HG02970 (cell line): Measurements from ENCODE around the gene TTN.

ENCODE experiments used
- ATAC-seq: cut with Tn5 transposase; IDR thresholded peaks from one replicate; pipeline ENCODE4 v1.9.1; 2021; ENCODE audit warnings: mild to moderate bottlenecking, moderate library complexity, moderate number of reproducible peaks; ENCODE audit not compliant: unreplicated experiment, low FRiP score

TTN gene

DNA sequence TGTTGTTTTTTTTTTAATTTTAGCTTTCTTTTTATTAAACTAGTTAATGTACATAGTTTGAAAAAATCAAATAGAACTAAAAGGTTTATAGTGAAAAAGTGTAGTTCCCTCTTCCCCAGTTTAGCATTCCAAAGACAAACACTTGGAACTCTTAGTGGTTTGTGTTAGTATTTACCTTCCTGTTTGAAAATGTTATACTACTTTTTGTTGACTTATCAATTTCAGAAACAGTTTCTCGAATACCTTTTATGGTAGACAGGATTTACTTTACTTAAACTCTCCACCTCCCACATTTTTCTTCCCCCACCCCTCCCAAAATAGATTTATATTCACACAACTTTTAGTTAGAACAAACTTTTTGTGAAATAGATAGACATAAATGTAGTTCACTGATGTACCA is 300.3 kb downstream of the TTN start:
- ATAC-seq = no peak

GRCh38 chr2:178506524-178506923 is 300.7 kb downstream of the TTN start:
- no peak for ATAC-seq

DNA sequence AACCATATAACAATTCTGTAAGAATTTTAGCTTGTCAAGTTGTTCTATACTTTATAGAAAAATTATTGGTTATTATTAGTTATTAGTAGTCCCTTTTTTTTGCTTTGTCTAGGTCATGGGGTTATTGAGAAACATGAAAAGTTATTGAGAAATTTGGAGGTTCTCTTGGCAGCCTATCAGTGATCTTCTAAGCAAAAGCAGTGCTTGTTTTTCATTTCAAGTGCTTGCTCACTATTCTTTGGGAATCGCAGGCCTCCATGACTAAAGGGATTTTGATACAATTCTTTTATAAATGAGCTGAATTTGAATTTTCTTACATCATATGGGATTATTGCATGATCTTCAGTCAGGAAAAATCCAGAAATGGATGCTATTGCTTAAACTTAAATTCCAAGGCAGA is 301.1 kb downstream of the TTN start:
- no peak for ATAC-seq

DNA sequence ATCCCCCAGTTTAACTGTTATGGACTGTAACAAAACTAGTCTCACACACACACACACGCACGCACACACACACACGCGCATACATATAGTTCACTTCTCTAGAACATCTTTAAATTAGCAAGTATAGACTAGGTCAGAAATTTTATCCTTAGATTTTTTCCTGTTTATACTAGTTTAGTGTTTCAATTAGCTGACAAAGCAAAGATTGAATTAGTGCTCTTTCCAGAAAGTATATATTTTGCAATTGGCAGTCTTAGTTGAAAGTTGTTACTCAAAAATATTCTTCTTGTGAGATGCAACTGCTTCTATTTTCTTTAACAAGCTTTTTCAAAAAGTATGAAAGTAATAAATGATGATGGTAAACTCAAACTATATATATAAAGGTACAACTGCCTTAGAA is 304.5 kb downstream of the TTN start:
- no peak for ATAC-seq

GRCh38 chr2:178499640-178500039 is 307.6 kb downstream of the TTN start:
- ATAC-seq = no peak

- no peak for ATAC-seq
Measured at GRCh38 chr2:178498137-178498536, 309.1 kb downstream of the TTN start.

- no peak for ATAC-seq
Measured at GRCh38 chr2:178496049-178496448, 311.2 kb downstream of the TTN start.

DNA sequence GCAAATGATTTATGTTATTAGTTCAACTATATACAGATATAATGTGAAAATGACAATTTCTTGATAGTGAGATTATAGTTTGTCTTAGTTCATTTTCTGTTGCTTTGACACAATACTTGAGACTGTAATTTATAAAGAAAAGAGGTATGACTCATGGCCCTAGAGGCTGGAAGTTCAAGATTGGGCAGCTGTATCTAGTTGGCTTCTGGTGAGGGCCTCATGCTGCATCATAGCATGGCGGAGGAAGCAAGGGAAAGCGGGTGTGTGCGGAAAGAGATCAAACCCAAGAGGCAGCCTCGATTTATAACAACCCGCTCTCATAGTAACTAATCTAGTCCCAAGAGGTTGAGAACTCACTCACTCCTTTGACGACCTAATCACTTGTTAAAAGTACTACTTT is 315.6 kb downstream of the TTN start:
- ATAC-seq = no peak

DNA sequence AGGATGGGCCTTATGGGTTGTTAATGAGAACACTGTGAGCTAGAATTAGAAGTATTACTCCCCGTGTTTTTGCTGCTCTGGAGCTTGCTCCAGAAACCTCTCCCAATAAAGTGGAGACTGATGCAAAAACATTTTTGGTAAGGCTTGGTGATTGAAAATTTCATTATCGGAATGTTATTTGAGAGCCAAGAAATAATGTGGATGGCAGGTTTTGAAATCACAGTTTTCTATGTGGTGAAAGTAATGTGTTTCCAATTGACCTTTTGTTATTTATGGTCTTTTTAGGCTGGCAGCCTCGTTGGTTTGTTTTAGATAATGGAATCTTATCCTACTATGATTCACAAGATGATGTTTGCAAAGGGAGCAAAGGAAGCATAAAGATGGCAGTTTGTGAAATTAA is 321.9 kb downstream of the TTN start:
- no peak for ATAC-seq

- no peak for ATAC-seq
Measured at GRCh38 chr2:178484245-178485041, 322.8 kb downstream of the TTN start.

- no peak for ATAC-seq
Measured at GRCh38 chr2:178482437-178482836, 324.8 kb downstream of the TTN start.

DNA sequence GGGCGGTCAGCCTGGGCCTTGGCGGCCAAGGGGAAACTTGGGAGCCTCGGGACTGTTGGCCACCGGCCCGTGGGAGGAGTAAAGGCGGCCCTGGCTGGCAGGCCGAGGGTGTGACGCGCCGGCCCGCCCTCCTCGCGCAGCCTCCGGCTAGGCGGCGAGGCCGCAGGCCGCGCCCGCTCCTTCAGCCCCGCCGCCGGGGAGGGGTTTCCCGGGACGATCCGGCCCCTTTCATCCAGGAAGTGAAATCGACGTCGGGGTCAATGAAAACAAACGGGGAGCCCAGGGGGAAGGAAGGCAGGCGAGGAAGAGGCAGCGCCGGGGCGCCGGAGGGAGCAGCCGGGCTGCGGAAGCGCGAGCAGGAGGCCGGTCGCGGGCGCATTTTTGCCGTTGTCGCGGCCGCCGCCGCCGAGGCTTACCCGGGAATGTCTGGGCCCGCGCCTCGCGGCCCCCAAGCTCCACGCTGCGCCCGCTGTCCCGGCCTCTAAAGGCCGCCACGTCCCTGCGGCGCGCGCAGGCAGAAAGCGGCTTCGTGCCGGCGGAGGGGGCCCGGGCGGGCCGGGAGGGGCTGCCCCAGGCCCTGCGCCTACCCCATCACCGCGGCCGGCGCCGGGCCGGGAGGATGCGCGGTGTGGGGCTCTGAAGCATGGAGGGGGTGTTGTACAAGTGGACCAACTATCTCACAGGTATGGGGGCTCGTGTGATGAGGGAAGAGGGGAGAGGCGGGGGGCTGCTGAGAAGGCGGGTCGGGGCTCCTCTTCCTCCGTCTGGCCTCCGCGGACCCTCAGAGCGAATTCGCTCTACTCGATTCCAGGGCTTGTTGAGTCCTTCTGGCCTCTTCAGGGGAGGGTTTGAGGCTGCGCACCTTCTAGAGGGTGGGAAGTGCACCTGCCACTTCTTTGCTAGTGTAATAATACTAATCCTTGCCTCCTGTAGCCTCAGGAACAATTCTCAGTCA is 326.7 kb downstream of the TTN start, which contains the start of gene PLEKHA3:
PLEKHA3 (plus strand) TSS at position 231 of the 955 bp plus-strand sequence; CDS start at position 644, 413 bp downstream.
- ATAC-seq = peak; percentile 59

- ATAC-seq = no peak
Measured at GRCh38 chr2:178479758-178480226, 327.4 kb downstream of the TTN start.

DNA sequence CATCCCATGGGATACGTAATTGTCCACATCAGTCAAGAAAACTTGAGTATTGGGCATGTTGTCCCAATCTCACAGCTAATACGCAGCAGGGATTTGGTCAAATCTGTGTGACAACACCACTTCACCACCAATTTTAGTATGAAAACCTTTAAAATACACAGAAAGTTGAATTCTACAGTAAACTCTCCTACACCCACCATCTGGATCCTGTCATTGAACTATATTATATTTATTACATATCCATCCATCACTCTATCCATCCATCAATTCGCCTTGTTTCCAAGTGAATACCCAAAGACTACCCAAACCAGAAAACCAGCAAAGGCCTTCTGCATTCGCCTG is 328.0 kb downstream of the TTN start:
- ATAC-seq = no peak

GRCh38 chr2:178478439-178479274 is 328.6 kb downstream of the TTN start, which contains the start of gene FKBP7:
Gene FKBP7, minus strand, starts transcription at chr2:178478600. Its CDS starts 101 bp downstream, at chr2:178478499.
- ATAC-seq = peak; percentile 40

- ATAC-seq = no peak
Measured at GRCh38 chr2:178478130-178478438, 329.1 kb downstream of the TTN start.

DNA sequence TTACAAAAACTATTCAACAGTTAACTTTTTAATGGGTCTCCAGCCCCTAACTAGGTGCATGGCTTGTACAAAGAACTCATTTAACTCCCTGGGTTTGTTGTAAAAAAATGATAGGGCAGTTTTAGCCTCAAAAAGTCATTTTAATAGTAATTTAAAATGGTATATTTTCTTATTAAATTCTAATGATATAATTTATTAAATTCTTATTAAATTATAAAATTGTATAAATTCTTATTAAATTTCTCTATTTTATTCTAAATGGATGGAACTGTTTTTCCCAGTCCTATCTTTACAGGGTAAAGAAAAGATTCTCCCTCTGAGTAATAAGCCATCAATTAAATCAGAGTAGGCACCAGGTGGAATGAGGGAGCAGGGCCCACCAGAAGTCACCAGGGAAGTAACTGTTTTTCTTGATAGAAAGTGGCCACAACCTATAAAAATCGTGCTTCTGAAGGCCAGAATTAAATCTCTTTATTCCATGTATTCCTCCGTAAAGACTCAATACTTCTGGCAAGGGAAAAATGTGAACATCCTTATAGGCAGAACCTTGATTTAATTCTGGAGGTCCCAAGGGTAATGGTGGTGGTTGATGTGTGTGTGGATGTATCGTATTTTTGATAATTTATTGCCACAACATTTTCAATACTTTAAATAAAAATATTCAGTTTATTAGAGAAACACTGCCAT is 329.6 kb downstream of the TTN start:
- no peak for ATAC-seq

DNA sequence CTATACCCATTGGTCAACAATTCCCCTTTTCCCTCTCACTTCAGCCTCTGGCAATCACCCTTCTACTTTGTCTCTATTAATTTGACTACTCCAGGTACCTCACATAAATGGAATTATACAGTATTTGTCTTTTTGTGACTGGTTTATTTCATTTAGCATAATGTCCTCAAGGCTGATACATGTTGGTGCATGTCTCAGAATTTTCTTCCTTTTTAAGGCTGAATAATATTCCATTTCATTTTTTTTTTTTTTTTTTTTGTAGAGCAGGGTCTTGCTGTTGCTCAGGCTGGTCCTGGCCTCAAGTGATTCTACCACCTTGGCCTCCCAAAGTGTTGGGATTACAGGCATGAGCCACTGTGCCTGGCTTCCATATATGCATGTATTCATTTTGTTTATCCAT is 330.7 kb downstream of the TTN start:
- no peak for ATAC-seq
